LoVo (cell line): Measurements from ENCODE around the gene SYT13.
A peak's percentile ranks its signal among the peaks of the same experiment; 100 is the strongest.

ENCODE experiments used
- DNase-seq: peaks from one replicate; pipeline ENCODE4 v3.0.0-alpha.2; 2016; ENCODE audit warnings: low spot score

SYT13 gene

DNA sequence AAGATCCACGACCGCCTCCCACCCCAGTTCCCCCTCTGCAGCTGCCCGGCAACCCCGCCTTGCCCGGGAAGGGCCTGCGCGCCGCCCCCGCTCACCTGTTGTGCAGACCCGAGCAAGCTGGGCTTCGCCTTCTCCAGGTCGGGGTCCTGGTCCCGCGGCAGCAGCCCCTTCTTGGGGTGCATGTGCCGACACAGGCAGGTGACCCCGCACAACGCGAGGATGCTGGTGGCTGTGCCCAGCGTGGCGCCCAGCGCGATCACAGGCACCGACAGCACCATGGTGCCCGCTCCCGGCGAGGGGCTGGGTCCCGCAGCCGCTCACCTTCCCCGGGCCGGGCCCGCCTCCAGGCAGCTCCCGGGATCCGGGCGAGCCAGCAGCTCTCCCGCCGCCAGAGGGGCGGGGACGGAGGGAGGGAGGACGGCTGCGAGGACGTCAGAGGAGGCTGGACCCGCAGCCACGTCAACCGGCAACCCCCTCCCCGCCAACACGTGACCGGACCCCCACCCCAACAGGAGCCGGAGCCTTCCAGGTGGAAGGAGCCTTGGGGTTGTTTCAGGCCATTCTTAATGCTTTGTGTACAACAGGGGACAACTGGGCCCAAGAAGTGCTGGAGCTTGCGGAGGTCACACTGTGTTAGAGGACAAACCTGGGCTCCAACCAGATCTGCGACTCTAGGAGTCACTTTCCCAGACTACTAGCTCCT lies at the start of gene SYT13:
Gene SYT13 (minus strand): TSS at position 412 of the 703 bp plus-strand sequence. CDS start 134 bp downstream, at position 278.
- no peak for DNase-seq

DNA sequence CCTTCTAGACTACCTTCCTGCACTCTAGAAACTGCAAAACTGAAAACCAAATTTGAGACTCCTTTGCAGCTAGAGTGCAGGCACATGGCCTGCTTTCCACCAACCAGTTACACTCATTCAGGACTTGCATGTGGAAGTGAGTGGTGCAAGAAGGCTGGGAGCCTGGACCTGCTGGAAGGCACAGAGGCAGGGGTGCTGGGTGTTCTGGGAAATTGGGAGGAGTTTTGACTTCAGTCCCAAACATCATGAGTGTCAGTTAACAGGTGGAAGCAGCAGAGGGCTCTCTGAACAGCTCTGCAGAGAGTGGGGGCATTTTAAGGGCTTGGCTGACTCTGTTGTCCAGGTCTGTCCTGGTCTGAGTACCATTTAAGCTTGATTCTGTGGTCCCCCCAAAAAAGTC lies 49.3 kb upstream of the SYT13 start:
- DNase-seq, result no peak

- no peak for DNase-seq
These were observed 48.7 kb upstream of the SYT13 start for GRCh38 chr11:45334836-45335235.

GRCh38 chr11:45334410-45334809 lies 48.3 kb upstream of the SYT13 start:
- no peak for DNase-seq

DNA sequence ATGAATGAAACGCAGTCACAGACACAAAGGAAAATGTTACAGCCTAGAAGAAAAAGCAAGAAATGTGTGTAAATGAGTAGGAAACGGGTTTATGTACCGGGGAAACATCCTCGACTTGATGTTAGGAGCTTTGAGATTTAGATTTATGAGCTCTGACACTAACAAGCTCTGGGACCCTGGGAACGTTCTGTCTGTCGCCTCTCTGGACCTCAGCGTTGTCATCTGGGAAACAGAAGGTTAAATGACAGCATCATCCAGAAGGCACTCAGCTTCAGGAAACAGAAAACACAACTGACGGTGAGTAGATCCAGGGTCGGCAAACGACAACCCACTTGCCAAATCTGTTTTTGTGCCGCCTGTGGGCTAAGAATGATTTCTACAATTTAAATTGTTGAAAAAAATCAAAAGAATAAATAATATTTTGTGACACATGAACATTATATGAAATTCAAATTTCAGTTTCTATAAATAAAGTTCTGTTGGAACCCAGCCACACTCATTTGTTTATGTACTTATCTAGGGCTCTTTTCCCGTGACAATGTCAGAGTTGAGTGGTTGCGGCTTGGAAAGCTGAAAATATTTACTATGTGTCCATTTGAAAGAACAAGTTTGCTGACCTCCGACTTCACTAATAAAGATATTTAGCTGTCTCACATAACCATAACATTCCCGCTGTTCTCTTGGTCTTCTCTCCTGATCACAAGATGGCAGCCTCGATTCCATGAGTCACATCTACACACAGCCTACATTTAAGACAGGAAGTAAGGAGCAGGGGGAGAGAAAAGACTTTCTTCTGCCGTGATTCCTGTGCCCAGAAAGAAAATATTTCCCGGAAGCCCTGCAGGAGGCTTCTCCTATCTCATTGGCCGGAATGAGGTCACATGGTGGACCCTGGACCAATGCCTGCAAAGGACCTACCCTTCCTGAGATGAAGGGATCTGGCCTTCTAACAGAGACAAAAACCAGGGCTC lies 47.1 kb upstream of the SYT13 start:
- DNase-seq, result peak; percentile 3

GRCh38 chr11:45332276-45332934 lies 46.3 kb upstream of the SYT13 start:
- peak; percentile 43 for DNase-seq

GRCh38 chr11:45331839-45332238 lies 45.7 kb upstream of the SYT13 start:
- no peak for DNase-seq

GRCh38 chr11:45328726-45329125 lies 42.6 kb upstream of the SYT13 start:
- DNase-seq, result no peak

DNA sequence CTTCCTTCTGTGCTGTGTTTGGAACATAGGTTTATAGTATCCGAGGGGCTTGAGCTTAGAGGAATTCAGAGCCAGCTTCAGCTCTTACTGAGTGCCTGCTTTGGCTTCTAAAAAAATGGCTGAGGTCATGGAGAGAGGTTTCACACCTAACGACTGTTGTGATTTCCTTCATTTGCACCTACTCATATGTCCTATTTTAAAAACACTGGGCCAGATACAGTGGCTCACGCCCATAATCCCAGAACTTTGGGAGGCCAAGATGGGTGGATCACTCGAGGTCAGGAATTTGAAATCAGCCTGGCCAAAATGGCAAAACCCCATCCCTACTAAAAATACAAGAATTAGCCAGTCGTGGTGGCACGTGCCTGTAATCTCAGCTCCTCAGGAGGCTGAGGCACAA lies 38.3 kb upstream of the SYT13 start:
- DNase-seq, result no peak

DNA sequence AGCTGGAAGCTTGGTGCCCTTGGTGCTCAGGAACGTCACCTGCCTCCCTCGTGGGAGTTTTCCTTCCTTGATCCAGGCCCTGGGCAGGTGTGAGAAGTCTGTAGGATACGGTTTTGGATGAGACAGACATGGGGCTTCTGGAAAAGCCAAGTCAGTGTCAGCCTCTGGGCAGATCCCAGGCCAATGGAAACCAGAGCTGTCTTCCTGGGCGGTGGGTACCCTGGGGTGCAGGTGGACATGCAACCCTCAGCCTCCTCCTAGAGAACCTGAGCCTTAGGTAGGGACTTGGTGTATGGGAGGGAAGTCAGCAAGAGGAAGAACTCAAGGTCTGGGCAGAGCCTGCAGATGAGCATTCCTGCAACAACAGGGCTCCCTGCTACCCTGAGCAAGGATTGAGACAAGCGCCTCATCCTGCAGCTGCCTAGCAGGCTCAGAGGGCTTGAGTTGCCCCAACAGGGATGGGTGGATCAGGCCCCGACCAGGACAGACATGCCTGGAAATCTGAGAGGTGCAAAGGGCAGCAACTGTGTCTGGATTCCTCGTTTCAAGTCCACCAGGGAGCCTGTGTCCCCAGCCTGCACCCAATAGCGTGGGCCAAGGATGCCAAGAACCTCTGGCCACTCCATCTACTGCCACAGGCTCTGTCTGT lies 37.6 kb upstream of the SYT13 start:
- DNase-seq, result no peak

DNA sequence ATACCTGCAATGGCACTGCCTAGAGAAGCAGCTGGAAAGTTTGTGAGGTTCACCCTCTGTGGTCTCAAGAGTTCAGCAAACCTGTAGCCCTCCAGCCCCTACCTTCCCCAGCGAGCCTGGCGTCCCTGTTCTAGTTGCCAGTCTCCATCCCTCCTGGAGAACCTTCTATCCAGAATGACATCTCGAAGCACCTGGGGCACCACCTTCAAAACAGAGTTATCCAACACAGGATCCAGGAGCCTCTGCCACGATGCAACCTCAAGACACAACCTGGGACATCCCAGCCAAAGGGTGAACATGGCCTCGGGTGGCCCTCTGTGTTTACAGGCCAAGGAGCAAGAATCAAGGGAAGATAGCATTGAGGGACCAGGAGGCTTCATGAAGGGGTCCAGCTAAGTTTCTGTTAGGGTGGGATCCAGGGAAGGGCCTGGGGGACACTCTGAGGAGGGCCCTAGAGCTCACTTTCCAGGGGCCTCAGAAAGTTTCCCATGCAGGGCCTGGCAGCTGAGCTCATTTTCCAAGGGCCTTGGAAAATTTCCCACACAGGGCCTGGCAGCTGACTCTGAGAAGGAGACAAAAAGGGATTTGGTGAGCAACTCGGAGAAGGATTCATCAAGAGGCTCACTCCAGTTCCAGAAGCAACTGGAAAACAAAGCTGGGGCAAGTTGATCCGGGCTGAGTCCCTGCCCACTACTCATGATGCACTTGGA lies 36.9 kb upstream of the SYT13 start:
- DNase-seq, result no peak

GRCh38 chr11:45322111-45322705 lies 36.1 kb upstream of the SYT13 start:
- DNase-seq, result no peak

- DNase-seq, result no peak
These were observed 35.5 kb upstream of the SYT13 start for GRCh38 chr11:45321669-45322068.

GRCh38 chr11:45321031-45321595 lies 35.0 kb upstream of the SYT13 start:
- DNase-seq, result no peak

DNA sequence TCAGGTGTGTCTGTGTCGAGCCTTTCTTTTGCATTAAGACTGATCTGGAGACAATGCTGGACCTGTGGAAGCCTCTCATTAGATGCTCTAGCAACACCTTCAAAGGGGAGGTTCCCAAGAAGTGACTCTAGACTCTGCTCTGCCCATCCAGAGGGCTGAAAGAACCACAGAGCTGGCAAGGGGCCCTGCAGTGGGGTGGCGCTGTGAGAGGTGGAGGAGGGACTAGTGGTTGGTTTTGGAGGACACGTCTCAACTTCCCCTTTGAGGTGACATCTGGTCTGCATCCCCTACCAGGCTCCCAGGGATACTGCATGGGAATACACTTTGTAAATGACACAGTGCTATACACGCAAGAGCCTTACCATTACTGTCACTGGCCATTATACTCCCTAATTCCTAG lies 34.2 kb upstream of the SYT13 start:
- no peak for DNase-seq

- no peak for DNase-seq
These were observed 32.9 kb upstream of the SYT13 start for GRCh38 chr11:45319077-45319476.

GRCh38 chr11:45318516-45318915 lies 32.4 kb upstream of the SYT13 start:
- DNase-seq, result no peak

GRCh38 chr11:45316258-45316657 lies 30.1 kb upstream of the SYT13 start:
- DNase-seq, result no peak

DNA sequence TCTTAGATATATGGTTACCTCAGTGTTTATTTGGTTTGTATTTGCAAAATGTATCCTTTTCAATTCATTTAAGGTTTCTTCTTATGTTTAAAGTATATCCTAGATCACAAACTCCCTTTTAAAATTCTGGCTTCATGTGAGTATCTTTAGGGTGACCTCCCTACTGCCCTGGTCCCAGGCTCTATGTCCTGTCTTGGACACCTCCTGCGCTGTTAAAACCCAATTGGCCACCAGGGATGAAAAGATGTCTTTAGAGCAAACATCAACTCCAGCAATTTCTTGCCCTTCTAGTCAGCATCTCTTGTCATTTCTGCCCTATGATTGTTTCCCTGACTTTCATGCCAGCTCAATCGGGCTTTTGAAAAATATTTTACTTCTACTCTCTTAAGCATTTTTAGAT lies 28.8 kb upstream of the SYT13 start:
- no peak for DNase-seq

GRCh38 chr11:45313171-45313865 lies 27.2 kb upstream of the SYT13 start:
- DNase-seq, result no peak
